Panc1 (cell line): ENCODE results near the gene LDHB. TPM values are rescaled to one million over a fixed set of nuclear protein-coding genes. Genes with fewer than 3 reads are reported as not detected.

Experiments
- ATAC-seq: fragments of 200-7000 bp; cut with Tn5 transposase; 2 replicates; pipeline ENCODE4 v1.9.1; 2020; ENCODE audit warnings: mild to moderate bottlenecking, moderate library complexity
- BruUV-seq: library from RNA; stranded (reverse); fragments of 400-500 nt; replicated peaks from 2 replicates; lab custom pipeline; 2021; lab: Mats Ljungman, UMichigan
- CTCF ChIA-PET: fragments of 300-600 bp; sonication (Branson Sonifier 250); formaldehyde crosslinking; loops from one replicate; lab custom pipeline; 2022; ENCODE audit warnings: antibody characterized with exemption; lab: Charles Lee
- POLR2A ChIA-PET: fragments of 300-600 bp; sonication (Branson Sonifier 250); formaldehyde crosslinking; loops from one replicate; lab custom pipeline; 2022; ENCODE audit warnings: antibody characterized with exemption; lab: Charles Lee
- DNase-seq: peaks from one replicate; pipeline ENCODE4 v3.0.0-alpha.2; 2010; ENCODE audit warnings: low read depth, low spot score
- H3K27ac ChIP-seq: 2 replicates; pipeline ENCODE4 v1.5.1; 2011; ENCODE audit warnings: mild to moderate bottlenecking, low read length, inconsistent platforms
- H3K27me3 ChIP-seq: fragments of 200-500 bp; sonication (Bioruptor generic); 2 replicates; pipeline ENCODE4 v1.6.0; 2014; ENCODE audit warnings: low read length, inconsistent platforms; ENCODE audit not compliant: control insufficient read depth, insufficient read depth
- H3K36me3 ChIP-seq: fragments of 200-500 bp; sonication (Bioruptor generic); 2 replicates; pipeline ENCODE4 v1.5.1; 2014; ENCODE audit warnings: inconsistent platforms, mild to moderate bottlenecking, low read length, moderate library complexity; ENCODE audit not compliant: control insufficient read depth, insufficient read depth
- H3K4me1 ChIP-seq: 2 replicates; pipeline ENCODE4 v1.5.1; 2011; ENCODE audit warnings: inconsistent platforms, mild to moderate bottlenecking, low read length, moderate library complexity; ENCODE audit not compliant: control insufficient read depth, insufficient read depth
- H3K4me3 ChIP-seq, 2 experiments: 2 replicates each; pipeline ENCODE4 v1.5.1; 2011 to 2012; ENCODE audit warnings: low read depth in 2 of 2, low read length in 2 of 2, mild to moderate bottlenecking in 2 of 2, inconsistent platforms in 1 of 2, moderate library complexity in 1 of 2
- H3K9me3 ChIP-seq: fragments of 200-500 bp; sonication (Bioruptor generic); 2 replicates; pipeline ENCODE4 v1.5.1; 2014; ENCODE audit warnings: low read depth, mild to moderate bottlenecking, inconsistent platforms, low read length, moderate library complexity; ENCODE audit not compliant: control insufficient read depth, insufficient read depth
- POLR2AphosphoS5 ChIP-seq: IDR thresholded peaks from 2 replicates; pipeline ENCODE4 v1.6.1; 2012; ENCODE audit warnings: mild to moderate bottlenecking, low read depth, low read length, moderate library complexity
- SIN3A ChIP-seq: IDR thresholded peaks from 2 replicates; pipeline ENCODE4 v1.6.1; 2012; ENCODE audit warnings: low read depth, mild to moderate bottlenecking, low read length, moderate library complexity, borderline replicate concordance; ENCODE audit not compliant: insufficient read depth
- TCF7L2 ChIP-seq: IDR thresholded peaks from 2 replicates; pipeline ENCODE4 v1.6.1; 2011; ENCODE audit warnings: mild to moderate bottlenecking, low read depth, low read length, inconsistent platforms
- in situ Hi-C: cut with HindIII; loops from 2 replicates; pipeline ENCODE4 v1.10.0; 2016; ENCODE audit warnings: low sequenced_read_pairs, low pct_unique_long_range_greater_than_20kb
- intact Hi-C: fragments of 100-400 bp; cut with micrococcal nuclease; formaldehyde crosslinking; loops from one replicate; pipeline ENCODE4 v1.10.0; 2022; ENCODE audit not compliant: unreplicated experiment
- total RNA-seq: library from RNA; stranded (reverse); gene quantifications from one replicate; pipeline ENCODE4 v1.2.1, GENCODE V29; 2021; ENCODE audit not compliant: unreplicated experiment
- TF ChIP-seq, protein P1 (sequence below): fragments of 450-650 bp; IDR thresholded peaks from 2 replicates; pipeline ENCODE4 v1.5.1; 2017; ENCODE audit warnings: mild to moderate bottlenecking
- TF ChIP-seq, protein P2 (sequence below), 2 experiments: IDR thresholded peaks; 2 replicates each; pipeline ENCODE4 v1.6.1; 2011 to 2012; ENCODE audit warnings: low read depth in 2 of 2, control low read depth in 1 of 2, low read length in 1 of 2, mild to moderate bottlenecking in 1 of 2, moderate library complexity in 1 of 2; ENCODE audit not compliant: insufficient read depth in 1 of 2

The LDHB gene
- total RNA-seq, 1 experiment from 2014 or later, result 552 TPM

DNA sequence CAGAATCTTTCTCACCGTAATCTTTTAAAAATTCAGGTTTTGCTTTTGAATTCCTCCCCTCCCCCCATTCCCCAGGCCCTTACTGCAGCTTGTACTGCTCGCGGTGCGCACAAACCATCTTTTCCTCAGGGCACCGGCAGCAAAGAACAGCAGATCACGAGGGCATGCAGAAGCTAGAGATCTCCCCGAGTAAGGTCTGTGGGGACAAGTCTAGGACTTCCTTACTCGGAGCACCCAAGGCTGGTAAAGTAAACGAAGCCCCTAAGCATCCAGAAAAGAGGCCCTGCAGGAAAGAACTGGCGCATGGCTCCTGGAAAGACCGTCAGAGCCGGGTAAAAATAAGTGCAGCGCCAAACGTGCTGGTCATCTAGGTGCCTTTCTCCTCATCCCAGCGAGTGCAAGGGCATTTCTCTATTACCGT, 727 bp downstream of the LDHB start:
- no peaks in the 10 kb centered on the region for H3K27me3 ChIP-seq
- intact Hi-C loops, result no loop called here
- ChIA-PET CTCF (no interaction called here), POLR2A (interaction anchor here (1.0 kb wide), 1 partner anchor 9 kb away, joined by 8 read pairs; no protein-coding TSS in a partner anchor)
- H3K9me3 ChIP-seq, result no peaks in the 10 kb centered on the region
- peak; percentile 57 for ATAC-seq
- H3K36me3 ChIP-seq, result peaks cover 33% of the 10 kb centered on the region
- H3K27ac ChIP-seq, result peak overlapping the region; percentile 90
- BruUV-seq, result no TSS peak
- TF ChIP-seq TCF7L2, result no peak
- TF ChIP-seq, protein P1, sequence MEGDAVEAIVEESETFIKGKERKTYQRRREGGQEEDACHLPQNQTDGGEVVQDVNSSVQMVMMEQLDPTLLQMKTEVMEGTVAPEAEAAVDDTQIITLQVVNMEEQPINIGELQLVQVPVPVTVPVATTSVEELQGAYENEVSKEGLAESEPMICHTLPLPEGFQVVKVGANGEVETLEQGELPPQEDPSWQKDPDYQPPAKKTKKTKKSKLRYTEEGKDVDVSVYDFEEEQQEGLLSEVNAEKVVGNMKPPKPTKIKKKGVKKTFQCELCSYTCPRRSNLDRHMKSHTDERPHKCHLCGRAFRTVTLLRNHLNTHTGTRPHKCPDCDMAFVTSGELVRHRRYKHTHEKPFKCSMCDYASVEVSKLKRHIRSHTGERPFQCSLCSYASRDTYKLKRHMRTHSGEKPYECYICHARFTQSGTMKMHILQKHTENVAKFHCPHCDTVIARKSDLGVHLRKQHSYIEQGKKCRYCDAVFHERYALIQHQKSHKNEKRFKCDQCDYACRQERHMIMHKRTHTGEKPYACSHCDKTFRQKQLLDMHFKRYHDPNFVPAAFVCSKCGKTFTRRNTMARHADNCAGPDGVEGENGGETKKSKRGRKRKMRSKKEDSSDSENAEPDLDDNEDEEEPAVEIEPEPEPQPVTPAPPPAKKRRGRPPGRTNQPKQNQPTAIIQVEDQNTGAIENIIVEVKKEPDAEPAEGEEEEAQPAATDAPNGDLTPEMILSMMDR, result no peak
- TF ChIP-seq, protein P2, sequence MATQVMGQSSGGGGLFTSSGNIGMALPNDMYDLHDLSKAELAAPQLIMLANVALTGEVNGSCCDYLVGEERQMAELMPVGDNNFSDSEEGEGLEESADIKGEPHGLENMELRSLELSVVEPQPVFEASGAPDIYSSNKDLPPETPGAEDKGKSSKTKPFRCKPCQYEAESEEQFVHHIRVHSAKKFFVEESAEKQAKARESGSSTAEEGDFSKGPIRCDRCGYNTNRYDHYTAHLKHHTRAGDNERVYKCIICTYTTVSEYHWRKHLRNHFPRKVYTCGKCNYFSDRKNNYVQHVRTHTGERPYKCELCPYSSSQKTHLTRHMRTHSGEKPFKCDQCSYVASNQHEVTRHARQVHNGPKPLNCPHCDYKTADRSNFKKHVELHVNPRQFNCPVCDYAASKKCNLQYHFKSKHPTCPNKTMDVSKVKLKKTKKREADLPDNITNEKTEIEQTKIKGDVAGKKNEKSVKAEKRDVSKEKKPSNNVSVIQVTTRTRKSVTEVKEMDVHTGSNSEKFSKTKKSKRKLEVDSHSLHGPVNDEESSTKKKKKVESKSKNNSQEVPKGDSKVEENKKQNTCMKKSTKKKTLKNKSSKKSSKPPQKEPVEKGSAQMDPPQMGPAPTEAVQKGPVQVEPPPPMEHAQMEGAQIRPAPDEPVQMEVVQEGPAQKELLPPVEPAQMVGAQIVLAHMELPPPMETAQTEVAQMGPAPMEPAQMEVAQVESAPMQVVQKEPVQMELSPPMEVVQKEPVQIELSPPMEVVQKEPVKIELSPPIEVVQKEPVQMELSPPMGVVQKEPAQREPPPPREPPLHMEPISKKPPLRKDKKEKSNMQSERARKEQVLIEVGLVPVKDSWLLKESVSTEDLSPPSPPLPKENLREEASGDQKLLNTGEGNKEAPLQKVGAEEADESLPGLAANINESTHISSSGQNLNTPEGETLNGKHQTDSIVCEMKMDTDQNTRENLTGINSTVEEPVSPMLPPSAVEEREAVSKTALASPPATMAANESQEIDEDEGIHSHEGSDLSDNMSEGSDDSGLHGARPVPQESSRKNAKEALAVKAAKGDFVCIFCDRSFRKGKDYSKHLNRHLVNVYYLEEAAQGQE (IDR thresholded peaks at IDR 0.05; ENCODE audit: insufficient read depth in 1 of 2, low read depth in 2 of 2, low read length in 1 of 2), result no peak
- no peak for TF ChIP-seq POLR2AphosphoS5
- no peak for TF ChIP-seq SIN3A
- peak; percentile 4 for DNase-seq
- H3K4me1 ChIP-seq, result peaks cover 4% of the 10 kb centered on the region; the same call in 1 of the 2 replicates
- in situ Hi-C loops, result no loop called here
- H3K4me3 ChIP-seq, result peak overlapping the region; percentile 84 to 91

DNA sequence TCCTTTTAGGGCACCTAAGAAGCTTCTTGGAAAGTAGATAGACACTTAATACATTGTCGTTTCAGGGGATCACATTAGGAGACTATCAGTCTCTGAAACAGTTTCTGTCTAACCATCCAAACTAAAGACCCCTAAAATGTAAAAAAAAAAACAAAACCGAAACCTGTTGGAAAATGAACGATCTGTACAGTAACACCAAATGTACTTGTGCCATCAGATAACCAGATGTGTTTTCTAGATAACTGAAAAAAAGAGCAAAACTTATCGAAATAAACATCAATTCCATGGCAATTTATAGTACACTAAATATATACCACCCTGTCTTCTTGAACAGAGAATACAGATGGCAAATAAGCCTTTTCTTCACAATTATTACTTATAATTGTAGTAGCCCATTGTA, 2.1 kb downstream of the LDHB start:
- ChIA-PET POLR2A (no interaction called here), CTCF (no interaction called here)
- in situ Hi-C loops (no loop called here), intact Hi-C loops (no loop called here)
- peak overlapping the region; percentile 90; the same call in 1 of the 2 replicates for H3K27ac ChIP-seq
- H3K4me1 ChIP-seq, result peaks cover 4% of the 10 kb centered on the region; the same call in 1 of the 2 replicates
- ATAC-seq (no peak), DNase-seq (no peak)
- no TSS peak for BruUV-seq
- no peaks in the 10 kb centered on the region for H3K9me3 ChIP-seq
- H3K4me3 ChIP-seq, result peak overlapping the region; percentile 84 to 91; a peak in 3 of 4 replicates
- no peaks in the 10 kb centered on the region for H3K27me3 ChIP-seq
- peaks cover 37% of the 10 kb centered on the region for H3K36me3 ChIP-seq
- TF ChIP-seq SIN3A, result no peak
- TF ChIP-seq, protein P2 (IDR thresholded peaks at IDR 0.05; ENCODE audit: insufficient read depth in 1 of 2, low read depth in 2 of 2, low read length in 1 of 2), result no peak
- TF ChIP-seq POLR2AphosphoS5, result no peak
- no peak for TF ChIP-seq TCF7L2
- TF ChIP-seq, protein P1, result no peak
